ENCODE data around the gene UTP15. TPM values are rescaled to one million over a fixed set of nuclear protein-coding genes. Genes with fewer than 3 reads are reported as not detected.

The UTP15 gene
- total RNA-seq, 1 donor from 2014 or later = 19.6 TPM

- TF ChIP-seq CTCF (IDR thresholded peaks at IDR 0.05) = no peak
- no peak for DNase-seq (ENCODE audit: extremely low spot score, unreplicated experiment)
- peaks cover 43% of the 10 kb centered on the region for H3K36me3 Mint-ChIP-seq (ENCODE audit: unreplicated experiment)
- H3K27ac Mint-ChIP-seq (ENCODE audit: unreplicated experiment) = no peak overlapping the region
- H3K9me3 Mint-ChIP-seq (ENCODE audit: unreplicated experiment) = no peaks in the 10 kb centered on the region
- H3K4me3 Mint-ChIP-seq (ENCODE audit: unreplicated experiment) = no peak overlapping the region
- no peaks in the 10 kb centered on the region for H3K27me3 Mint-ChIP-seq (ENCODE audit: unreplicated experiment)
- peaks cover 9% of the 10 kb centered on the region for H3K4me1 Mint-ChIP-seq (ENCODE audit: unreplicated experiment)
Observed at GRCh38 chr5:73558950-73559349, 6.6 kb upstream of the UTP15 start.

DNA sequence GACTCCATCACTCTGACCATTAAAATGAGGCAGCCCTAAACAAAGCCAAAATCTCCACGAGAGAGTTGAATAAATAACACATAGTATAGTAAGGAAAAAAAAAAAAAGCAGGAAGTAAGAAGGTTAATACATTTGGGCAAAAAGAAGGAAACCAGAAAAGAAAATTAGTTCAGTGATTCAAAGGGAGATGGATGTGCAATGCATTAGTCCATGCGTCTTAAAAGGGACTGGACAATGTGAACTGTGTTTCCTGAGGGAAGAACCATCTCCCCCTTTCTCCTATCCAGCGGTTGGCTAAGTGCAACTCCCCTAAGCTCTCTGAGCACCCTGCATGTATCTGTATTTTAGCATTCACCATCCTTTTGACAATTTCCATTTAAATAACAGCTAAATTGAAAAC lies 1.5 kb upstream of the UTP15 start:
- peaks cover 32% of the 10 kb centered on the region for H3K4me1 Mint-ChIP-seq (ENCODE audit: unreplicated experiment)
- H3K9me3 Mint-ChIP-seq (ENCODE audit: unreplicated experiment) = no peaks in the 10 kb centered on the region
- H3K27ac Mint-ChIP-seq (ENCODE audit: unreplicated experiment) = peak overlapping the region; percentile 24
- H3K4me3 Mint-ChIP-seq (ENCODE audit: unreplicated experiment) = peak overlapping the region; percentile 86
- no peak for TF ChIP-seq CTCF (IDR thresholded peaks at IDR 0.05)
- DNase-seq (ENCODE audit: extremely low spot score, unreplicated experiment) = no peak
- H3K27me3 Mint-ChIP-seq (ENCODE audit: unreplicated experiment) = no peaks in the 10 kb centered on the region
- H3K36me3 Mint-ChIP-seq (ENCODE audit: unreplicated experiment) = peaks cover 22% of the 10 kb centered on the region

DNA sequence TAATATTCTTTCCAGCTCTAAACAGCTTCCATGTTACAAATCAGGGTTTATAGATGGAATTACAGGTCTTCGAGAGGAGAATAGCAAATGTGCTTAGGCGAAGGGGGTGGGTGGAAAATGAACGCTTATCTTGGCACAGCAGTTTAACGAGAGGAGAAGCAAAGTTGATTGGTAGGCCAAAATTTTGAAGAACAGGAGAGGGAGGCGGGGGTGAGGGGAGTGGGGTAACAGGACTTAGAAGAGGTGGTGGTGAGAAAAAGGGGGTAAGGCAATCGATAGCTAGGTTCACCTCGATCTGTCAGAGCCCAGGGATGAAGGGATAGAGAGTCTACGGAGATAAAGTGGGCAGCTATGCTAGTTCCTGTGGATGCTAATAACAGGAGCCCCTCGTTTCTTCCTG lies 868 bp upstream of the UTP15 start:
- Mint-ChIP-seq H3K27ac (ENCODE audit: unreplicated experiment) (peak overlapping the region; percentile 97), H3K9me3 (ENCODE audit: unreplicated experiment) (no peaks in the 10 kb centered on the region), H3K27me3 (ENCODE audit: unreplicated experiment) (no peaks in the 10 kb centered on the region), H3K36me3 (ENCODE audit: unreplicated experiment) (peaks cover 22% of the 10 kb centered on the region), H3K4me1 (ENCODE audit: unreplicated experiment) (peaks cover 32% of the 10 kb centered on the region), H3K4me3 (ENCODE audit: unreplicated experiment) (peak overlapping the region; percentile 86)
- no peak for TF ChIP-seq CTCF (IDR thresholded peaks at IDR 0.05)
- no peak for DNase-seq (ENCODE audit: extremely low spot score, unreplicated experiment)

- peaks cover 25% of the 10 kb centered on the region for H3K36me3 Mint-ChIP-seq (ENCODE audit: unreplicated experiment)
- no peaks in the 10 kb centered on the region for H3K27me3 Mint-ChIP-seq (ENCODE audit: unreplicated experiment)
- no peaks in the 10 kb centered on the region for H3K9me3 Mint-ChIP-seq (ENCODE audit: unreplicated experiment)
- no peak for DNase-seq (ENCODE audit: extremely low spot score, unreplicated experiment)
- no peak for TF ChIP-seq CTCF (IDR thresholded peaks at IDR 0.05)
- H3K4me1 Mint-ChIP-seq (ENCODE audit: unreplicated experiment) = peaks cover 32% of the 10 kb centered on the region
- peak overlapping the region; percentile 86 for H3K4me3 Mint-ChIP-seq (ENCODE audit: unreplicated experiment)
- peak overlapping the region; percentile 97 for H3K27ac Mint-ChIP-seq (ENCODE audit: unreplicated experiment)
Observed at GRCh38 chr5:73565969-73566547, 515 bp downstream of the UTP15 start.

GRCh38 chr5:73582285-73583145 lies 17.0 kb downstream of the UTP15 start:
- Mint-ChIP-seq H3K36me3 (ENCODE audit: unreplicated experiment) (peaks cover 26% of the 10 kb centered on the region), H3K27me3 (ENCODE audit: unreplicated experiment) (no peaks in the 10 kb centered on the region), H3K27ac (ENCODE audit: unreplicated experiment) (no peak overlapping the region), H3K9me3 (ENCODE audit: unreplicated experiment) (no peaks in the 10 kb centered on the region), H3K4me1 (ENCODE audit: unreplicated experiment) (no peaks in the 10 kb centered on the region), H3K4me3 (ENCODE audit: unreplicated experiment) (no peak overlapping the region)
- no peak for DNase-seq (ENCODE audit: extremely low spot score, unreplicated experiment)
- TF ChIP-seq CTCF (IDR thresholded peaks at IDR 0.05) = no peak
